Suprapubic skin (tissue), 4 donors: ENCODE measurements around the gene IGFBP3.

Source experiments
- CTCF ChIP-seq, 2 donors: fragments of 200-600 bp in 1 of 2; fragments of 450-650 bp in 1 of 2; sonication (generic) in 1 of 2; IDR thresholded peaks; one replicate each; pipeline ENCODE4 v1.5.1; 2016 to 2019; ENCODE audit warnings: antibody characterized with exemption in 2 of 2, mild to moderate bottlenecking in 1 of 2, moderate library complexity in 1 of 2
- EP300 ChIP-seq: sonication (generic); formaldehyde crosslinking; IDR thresholded peaks from one replicate; pipeline ENCODE4 v1.6.1; 2017; ENCODE audit warnings: antibody characterized with exemption
- POLR2A ChIP-seq, 2 donors: fragments of 450-650 bp; IDR thresholded peaks; one replicate each; pipeline ENCODE4 v1.6.1; 2017; ENCODE audit warnings: antibody characterized with exemption in 2 of 2, mild to moderate bottlenecking in 2 of 2, moderate library complexity in 2 of 2
- POLR2AphosphoS5 ChIP-seq, 3 donors: sonication (generic); formaldehyde crosslinking; IDR thresholded peaks; one replicate each; pipeline ENCODE4 v1.6.1; 2017; ENCODE audit warnings: antibody characterized with exemption in 3 of 3

DNA sequence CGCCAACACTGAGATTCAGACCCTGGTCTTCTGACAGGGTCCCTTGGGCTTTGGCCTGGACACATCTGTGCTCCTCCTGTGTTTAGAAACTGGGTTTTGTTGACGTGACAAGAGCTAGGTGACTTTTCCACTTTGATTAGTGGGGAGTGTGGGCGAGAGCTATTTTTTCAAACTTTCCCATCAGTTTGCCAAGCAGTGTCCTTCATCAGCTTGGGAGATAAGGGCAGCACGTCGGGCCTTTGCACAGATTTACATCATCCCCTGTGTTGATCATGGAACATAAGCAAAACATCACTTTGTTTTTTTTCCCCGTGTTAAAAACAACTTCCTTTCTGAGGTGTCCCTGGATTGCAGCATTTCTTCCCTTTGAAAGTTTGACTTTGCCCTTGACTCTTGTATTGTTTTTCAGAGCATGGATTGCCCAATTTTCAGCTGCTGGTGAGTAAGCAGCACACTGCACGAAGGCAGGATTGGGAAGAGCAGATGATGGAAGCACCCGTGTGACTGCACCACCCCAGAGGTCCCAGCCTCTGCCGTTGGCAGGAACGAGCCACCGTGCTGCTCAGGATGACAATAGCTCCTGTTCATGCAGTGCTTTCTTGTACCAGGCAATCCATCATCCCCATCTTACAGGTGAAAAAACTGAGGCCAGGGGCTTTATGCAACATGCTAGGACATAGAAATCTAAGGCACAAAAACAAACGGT, 39.2 kb downstream of the IGFBP3 start:
- TF ChIP-seq CTCF (IDR thresholded peaks at IDR 0.05) (no peak), POLR2A (IDR thresholded peaks at IDR 0.05) (no peak), EP300 (no peak), POLR2AphosphoS5 (IDR thresholded peaks at IDR 0.05) (no peak)
